Measurements from ENCODE around the gene ACP6. TPM values are rescaled to one million over a fixed set of nuclear protein-coding genes. Genes with fewer than 3 reads are reported as not detected.

ACP6 gene
- total RNA-seq, 1 experiment from 2014 or later = 14.4 TPM

GRCh38 chr1:147647796-147648633 is 22.3 kb downstream of the ACP6 start:
- ChIA-PET POLR2A (ENCODE audit: low non-redundant PET) (no interaction called here), CTCF (no interaction called here)
- TF ChIP-seq CTCF (conservative IDR thresholded peaks at IDR 0.05; ENCODE audit: low read depth, low read length) (no peak), EZH2 (IDR thresholded peaks at IDR 0.05; ENCODE audit: borderline replicate concordance, low read depth, low read length, poor library complexity, severe bottlenecking) (no peak)
- no TSS peak for BruUV-seq (replicated peaks)
- H3K27me3 ChIP-seq (replicated peaks; ENCODE audit: insufficient read depth, low read depth, low read length, poor library complexity) = no peaks in the 10 kb centered on the region
- no peak for DNase-seq (ENCODE audit: low spot score)
- H3K4me3 ChIP-seq (ENCODE audit: low read depth, low read length, poor library complexity, severe bottlenecking) = no peak overlapping the region
- no peaks in the 10 kb centered on the region for H3K4me1 ChIP-seq (ENCODE audit: insufficient read depth, low read length, poor library complexity, severe bottlenecking)
- no peaks in the 10 kb centered on the region for H3K9me3 ChIP-seq (ENCODE audit: low read depth, low read length, poor library complexity, severe bottlenecking)
- intact Hi-C loops (cut with micrococcal nuclease; ENCODE audit: unreplicated experiment) = no loop called here
- no peak overlapping the region for H3K27ac ChIP-seq (ENCODE audit: low read depth, low read length, poor library complexity, severe bottlenecking)
- H3K36me3 ChIP-seq (ENCODE audit: insufficient read depth, low read length, poor library complexity, severe bottlenecking) = no peaks in the 10 kb centered on the region

- no peak for TF ChIP-seq EZH2 (IDR thresholded peaks at IDR 0.05; ENCODE audit: borderline replicate concordance, low read depth, low read length, poor library complexity, severe bottlenecking)
- ChIA-PET POLR2A (ENCODE audit: low non-redundant PET) (no interaction called here), CTCF (no interaction called here)
- Histone ChIP-seq H3K4me1 (ENCODE audit: insufficient read depth, low read length, poor library complexity, severe bottlenecking) (no peaks in the 10 kb centered on the region), H3K9me3 (ENCODE audit: low read depth, low read length, poor library complexity, severe bottlenecking) (no peaks in the 10 kb centered on the region), H3K4me3 (ENCODE audit: low read depth, low read length, poor library complexity, severe bottlenecking) (no peak overlapping the region), H3K27ac (ENCODE audit: low read depth, low read length, poor library complexity, severe bottlenecking) (no peak overlapping the region), H3K36me3 (ENCODE audit: insufficient read depth, low read length, poor library complexity, severe bottlenecking) (no peaks in the 10 kb centered on the region), H3K27me3 (replicated peaks; ENCODE audit: insufficient read depth, low read depth, low read length, poor library complexity) (no peaks in the 10 kb centered on the region)
- BruUV-seq (replicated peaks) = no TSS peak
- intact Hi-C loops (cut with micrococcal nuclease; ENCODE audit: unreplicated experiment) = loop anchor here (5.0 kb wide), 1 partner anchor 248 kb away; no protein-coding TSS in a partner anchor
- no peak for DNase-seq (ENCODE audit: low spot score)
Measured at GRCh38 chr1:147643974-147644373, 26.4 kb downstream of the ACP6 start.

- Histone ChIP-seq H3K9me3 (ENCODE audit: low read depth, low read length, poor library complexity, severe bottlenecking) (no peaks in the 10 kb centered on the region), H3K4me1 (ENCODE audit: insufficient read depth, low read length, poor library complexity, severe bottlenecking) (no peaks in the 10 kb centered on the region), H3K4me3 (ENCODE audit: low read depth, low read length, poor library complexity, severe bottlenecking) (no peak overlapping the region), H3K27ac (ENCODE audit: low read depth, low read length, poor library complexity, severe bottlenecking) (no peak overlapping the region), H3K36me3 (ENCODE audit: insufficient read depth, low read length, poor library complexity, severe bottlenecking) (no peaks in the 10 kb centered on the region), H3K27me3 (replicated peaks; ENCODE audit: insufficient read depth, low read depth, low read length, poor library complexity) (no peaks in the 10 kb centered on the region)
- CTCF ChIA-PET = interaction anchor here (0.8 to 0.9 kb wide), 2 partner anchors 15 to 368 kb away, joined by 3 to 8 read pairs; no protein-coding TSS in a partner anchor
- BruUV-seq (replicated peaks) = no TSS peak
- DNase-seq (ENCODE audit: low spot score) = peak; percentile 80
- no peak for TF ChIP-seq EZH2 (IDR thresholded peaks at IDR 0.05; ENCODE audit: borderline replicate concordance, low read depth, low read length, poor library complexity, severe bottlenecking)
- TF ChIP-seq CTCF (conservative IDR thresholded peaks at IDR 0.05; ENCODE audit: low read depth, low read length) = peak; percentile 93
- intact Hi-C loops (cut with micrococcal nuclease; ENCODE audit: unreplicated experiment) = loop anchor here (1.0 to 5.0 kb wide), 3 partner anchors 59 to 250 kb away; no protein-coding TSS in a partner anchor
- POLR2A ChIA-PET (ENCODE audit: low non-redundant PET) = no interaction called here
Measured at GRCh38 chr1:147641695-147642592, 28.4 kb downstream of the ACP6 start.
